K562 (cell line): ENCODE data around the gene WDR93. TPM values are rescaled to one million over a fixed set of nuclear protein-coding genes. Genes with fewer than 3 reads are reported as not detected.

Experiments used
- ATAC-seq: fragments of 200-7000 bp; cut with Tn5 transposase; 3 replicates; pipeline ENCODE4 v1.9.1; 2020; ENCODE audit warnings: moderate library complexity
- BruUV-seq: library from RNA; stranded (reverse); fragments of 400-500 nt; replicated peaks from 2 replicates; lab custom pipeline; 2021; lab: Mats Ljungman, UMichigan
- CTCF ChIA-PET: fragments of 300-600 bp; formaldehyde crosslinking; extraction: SDS; loops from one replicate; lab custom pipeline; 2021; ENCODE audit warnings: low intra/inter-chr PET ratio; lab: Yijun Ruan, JAX
- POLR2A ChIA-PET: fragments of 300-600, 350-650 bp; sonication (Branson Sonifier 250); formaldehyde crosslinking; extraction: SDS; loops from one replicate; lab custom pipeline; 2021; ENCODE audit warnings: antibody characterized with exemption, inconsistent platforms; lab: Yijun Ruan, JAX
- DNase-seq, 4 experiments: peaks; one replicate each; pipeline versions ENCODE4 v3.0.0 to v3.0.0-alpha.2; 2011 to 2018; ENCODE audit warnings: low spot score in 3 of 4, mixed read lengths in 3 of 4; ENCODE audit errors: extremely low read depth in 1 of 4
- FAIRE-seq: peaks from 2 replicates; lab custom pipeline; 2011; peaks lifted over from hg19 to GRCh38; lab: Jason Lieb, UNC
- H2AFZ ChIP-seq: 2 replicates; pipeline ENCODE4 v1.6.0; 2011; ENCODE audit warnings: low read depth, low read length, control low read depth, inconsistent platforms
- H3K27ac ChIP-seq: fragments of 200-600 bp; 3 replicates; pipeline ENCODE4 v1.8.0; 2011; ENCODE audit warnings: low read depth, mild to moderate bottlenecking, control low read depth, inconsistent platforms, low read length, moderate library complexity, mixed read lengths; ENCODE audit errors: extremely low read depth
- H3K27me3 ChIP-seq, 2 experiments: fragments of 300-600 bp in 1 of 2; 2 replicates in 1 of 2; 3 replicates in 1 of 2; pipeline versions ENCODE4 v1.6.0 to v1.8.0; 2011; ENCODE audit warnings: inconsistent platforms in 2 of 2, low read length in 2 of 2, mild to moderate bottlenecking in 1 of 2, mixed read lengths in 1 of 2, moderate library complexity in 1 of 2; ENCODE audit not compliant: control insufficient read depth in 2 of 2, insufficient read depth in 2 of 2
- H3K36me3 ChIP-seq: fragments of 300-600 bp; 3 replicates; pipeline ENCODE4 v1.8.0; 2011; ENCODE audit warnings: mild to moderate bottlenecking, low read length, inconsistent platforms; ENCODE audit not compliant: control insufficient read depth, insufficient read depth
- H3K4me1 ChIP-seq, 2 experiments: fragments of 200-600 bp in 1 of 2; replicated peaks in 1 of 2; 2 replicates in 1 of 2; 3 replicates in 1 of 2; pipeline versions ENCODE4 v1.5.1 to v1.8.0; 2011; ENCODE audit warnings: inconsistent platforms in 2 of 2, low read length in 2 of 2, mild to moderate bottlenecking in 1 of 2, mixed read lengths in 1 of 2, moderate library complexity in 1 of 2; ENCODE audit not compliant: control insufficient read depth in 2 of 2, insufficient read depth in 2 of 2
- H3K4me2 ChIP-seq: 2 replicates; pipeline ENCODE4 v1.6.1; 2011; ENCODE audit warnings: low read length, control low read depth, inconsistent platforms, mixed read lengths; ENCODE audit not compliant: insufficient read depth
- H3K4me3 ChIP-seq: fragments of 200-600 bp; sonication (generic), shearing (Covaris generic); 2 replicates; pipeline ENCODE4 v1.5.1; 2016; ENCODE audit warnings: control low read depth, inconsistent platforms
- H3K79me2 ChIP-seq: fragments of 200-600 bp; 3 replicates; pipeline ENCODE4 v1.8.0; 2011; ENCODE audit warnings: low read length, inconsistent platforms; ENCODE audit not compliant: control insufficient read depth, insufficient read depth
- H3K9ac ChIP-seq, 2 experiments: 2 replicates each; pipeline versions ENCODE4 v1.6.0 to v1.6.1; 2011; ENCODE audit warnings: low read depth in 2 of 2, low read length in 2 of 2, control low read depth in 1 of 2, inconsistent platforms in 1 of 2, mild to moderate bottlenecking in 1 of 2, mixed read lengths in 1 of 2; ENCODE audit not compliant: insufficient read depth in 1 of 2
- H3K9me1 ChIP-seq: one replicate; pipeline ENCODE4 v1.6.0; 2011; ENCODE audit warnings: inconsistent platforms, mild to moderate bottlenecking, low read length, moderate library complexity; ENCODE audit not compliant: control insufficient read depth, insufficient read depth
- H3K9me3 ChIP-seq: replicated peaks from 2 replicates; pipeline ENCODE4 v1.5.1; 2011; ENCODE audit warnings: low read depth, low read length, inconsistent platforms; ENCODE audit not compliant: control insufficient read depth, insufficient read depth
- H4K20me1 ChIP-seq: replicated peaks from 2 replicates; pipeline ENCODE4 v1.6.1; 2011; ENCODE audit warnings: low read length, inconsistent platforms, mixed read lengths; ENCODE audit not compliant: control insufficient read depth, insufficient read depth
- CBX2 ChIP-seq: fragments of 200-600 bp; sonication (generic); IDR thresholded peaks from one replicate; pipeline ENCODE4 v1.6.1; 2012; ENCODE audit warnings: mild to moderate bottlenecking, low read length, inconsistent platforms; ENCODE audit not compliant: insufficient read depth, poor library complexity, severe bottlenecking
- ZKSCAN1 ChIP-seq: fragments of 150-350 bp; IDR thresholded peaks from 2 replicates; pipeline ENCODE4 v1.6.1; 2016; ENCODE audit warnings: low read depth, low read length
- WGBS: fragments of 100-300 bp; shearing (Covaris generic); methylation state at CpG from one replicate; pipeline ENCODE4 v1.1.6; 2016; ENCODE audit warnings: low coverage, mixed read lengths; ENCODE audit not compliant: insufficient coverage; ENCODE audit errors: missing lambda C conversion rate; 5-methylcytosine and 5-hydroxymethylcytosine counted together
- in situ Hi-C: fragments of 300-500 bp; cut with MboI; formaldehyde crosslinking; loops from 4 replicates; pipeline ENCODE4 v1.15.0; 2018; ENCODE audit warnings: inconsistent platforms, mixed read lengths
- intact Hi-C: fragments of 100-400 bp; cut with micrococcal nuclease; formaldehyde crosslinking; loops from 2 replicates; pipeline ENCODE4 v1.14.2; 2022
- polyA plus RNA-seq, 8 experiments: library from polyadenylated mRNA; depleted of rRNA in 4 of 8; stranded (reverse) in 5 of 8; unstranded in 3 of 8; fragments of >200 nt; fragmentation: Nextera tagmentation in 2 of 8; fragmentation: Illumina TruSeq in 1 of 8; extraction: Ambion mirVana in 2 of 8; extraction: Trizol in 1 of 8; gene quantifications; 2 replicates each; pipeline versions ENCODE4 v1.2.1 to v1.2.3, GENCODE V29; 2011 to 2014; ENCODE audit warnings: inconsistent platforms in 1 of 8, missing spikeins in 1 of 8
- total RNA-seq, 7 experiments: library from RNA; depleted of rRNA in 6 of 7; stranded (reverse); fragments of >200 nt in 6 of 7; fragmentation: Illumina TruSeq in 2 of 7; extraction: Trizol in 2 of 7; gene quantifications; 2 replicates each; pipeline versions ENCODE4 v1.2.1 to v1.2.3, GENCODE V29; 2011 to 2021; ENCODE audit warnings: low replicate concordance in 1 of 7
- TF ChIP-seq, protein P1 (sequence below), 2 experiments: fragments of 450-650 bp in 1 of 2; sonication (generic) in 1 of 2; formaldehyde crosslinking in 1 of 2; IDR thresholded peaks in 1 of 2; conservative IDR thresholded peaks in 1 of 2; 2 replicates each; pipeline versions ENCODE4 v1.6.1 to v1.8.1; 2016 to 2023; ENCODE audit warnings: mild to moderate bottlenecking in 2 of 2, moderate library complexity in 2 of 2, inconsistent platforms in 1 of 2, missing genetic modification reagents in 1 of 2
- TF ChIP-seq, protein P2 (sequence below): fragments of 450-650 bp; formaldehyde crosslinking; IDR thresholded peaks from 2 replicates; pipeline ENCODE4 v1.4.0; 2022; ENCODE audit warnings: mild to moderate bottlenecking, moderate library complexity

WDR93 gene
- total and polyA plus RNA-seq, 9 of the 15 experiments (the other 6 are each of a cell fraction or from before 2014, with no cell fraction given), result not detected

DNA sequence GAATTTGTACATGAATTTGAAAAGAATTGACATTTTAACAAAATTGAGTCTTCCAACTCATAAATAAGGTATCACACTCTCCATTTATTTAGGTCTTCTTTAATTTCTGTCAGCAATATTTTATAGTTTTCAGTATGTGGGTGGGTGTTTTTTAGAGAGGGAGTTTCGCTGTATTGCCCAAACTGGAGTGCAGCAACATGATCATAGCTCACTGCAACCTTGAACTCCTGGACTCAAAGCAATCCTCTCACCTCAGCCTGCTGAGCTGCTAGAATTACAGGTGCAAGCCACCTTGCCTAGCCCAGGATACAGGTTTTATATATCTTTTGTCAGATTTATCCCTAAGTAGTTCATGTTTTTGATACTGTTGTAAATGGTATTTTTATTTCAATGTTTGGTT lies 4.6 kb downstream of the WDR93 start:
- no peak for TF ChIP-seq ZKSCAN1
- TF ChIP-seq CBX2, result peak; percentile 54
- Histone ChIP-seq H4K20me1 (no peaks in the 10 kb centered on the region), H3K4me3 (no peak overlapping the region), H3K9me1 (no peaks in the 10 kb centered on the region), H3K27ac (no peak overlapping the region), H3K9me3 (no peaks in the 10 kb centered on the region), H3K79me2 (no peaks in the 10 kb centered on the region), H3K9ac (no peak overlapping the region), H3K36me3 (no peaks in the 10 kb centered on the region), H2AFZ (no peak overlapping the region), H3K4me2 (no peak overlapping the region), H3K27me3 (peaks cover 14 to 19% of the 10 kb centered on the region in 2 experiments; a peak in 4 of 5 replicates), H3K4me1 (peaks cover 0 to 7% of the 10 kb centered on the region in 2 experiments; a peak in 3 of 5 replicates)
- in situ Hi-C loops (no loop called here), intact Hi-C loops (no loop called here)
- FAIRE-seq, result no peak
- POLR2A ChIA-PET, result interaction anchor here (0.6 kb wide), 1 partner anchor 1744 kb away, joined by 3 read pairs; no protein-coding TSS in a partner anchor
- 0% methylated on average over 1 of the region's 1 CpG for WGBS
- ATAC-seq, result no peak
- no peak for DNase-seq
- CTCF ChIA-PET, result no interaction called here
- BruUV-seq, result no TSS peak

DNA sequence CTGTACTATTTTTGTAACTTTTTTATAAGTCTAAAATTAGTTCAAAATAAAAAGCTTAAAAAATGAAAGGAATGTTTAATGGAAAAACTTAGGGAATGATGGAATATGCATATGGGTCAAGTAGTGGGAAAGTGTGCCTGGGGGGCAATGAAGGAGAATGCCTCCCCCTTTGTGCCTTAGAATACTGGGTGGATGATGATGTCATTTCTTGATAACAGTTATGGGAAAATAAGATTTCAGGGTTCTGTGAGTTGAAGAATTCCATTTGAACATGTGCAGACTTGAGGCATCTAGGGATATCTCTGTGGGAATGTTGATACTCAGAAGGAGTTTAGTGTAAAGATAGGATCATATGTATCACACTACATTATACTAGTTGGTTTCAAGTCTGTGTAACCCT lies 13.8 kb downstream of the WDR93 start:
- DNase-seq, result no peak
- Histone ChIP-seq H3K9me3 (no peaks in the 10 kb centered on the region), H3K4me3 (no peak overlapping the region), H3K9me1 (no peaks in the 10 kb centered on the region), H3K27me3 (peaks cover 17 to 28% of the 10 kb centered on the region in 2 experiments; a peak in 4 of 5 replicates), H3K79me2 (no peaks in the 10 kb centered on the region)
- BruUV-seq, result no TSS peak
- TF ChIP-seq, protein P1, sequence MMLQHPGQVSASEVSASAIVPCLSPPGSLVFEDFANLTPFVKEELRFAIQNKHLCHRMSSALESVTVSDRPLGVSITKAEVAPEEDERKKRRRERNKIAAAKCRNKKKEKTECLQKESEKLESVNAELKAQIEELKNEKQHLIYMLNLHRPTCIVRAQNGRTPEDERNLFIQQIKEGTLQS (IDR thresholded peaks at IDR 0.05), result peak; percentile 38
- TF ChIP-seq, protein P1 (CRISPR knock-in tag; conservative IDR thresholded peaks at IDR 0.05), result no peak
- TF ChIP-seq, protein P2, sequence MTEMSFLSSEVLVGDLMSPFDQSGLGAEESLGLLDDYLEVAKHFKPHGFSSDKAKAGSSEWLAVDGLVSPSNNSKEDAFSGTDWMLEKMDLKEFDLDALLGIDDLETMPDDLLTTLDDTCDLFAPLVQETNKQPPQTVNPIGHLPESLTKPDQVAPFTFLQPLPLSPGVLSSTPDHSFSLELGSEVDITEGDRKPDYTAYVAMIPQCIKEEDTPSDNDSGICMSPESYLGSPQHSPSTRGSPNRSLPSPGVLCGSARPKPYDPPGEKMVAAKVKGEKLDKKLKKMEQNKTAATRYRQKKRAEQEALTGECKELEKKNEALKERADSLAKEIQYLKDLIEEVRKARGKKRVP, result no peak
- TF ChIP-seq, all 486 proteins: peak for 1
- no peaks in the 10 kb centered on the region for H3K36me3 ChIP-seq
- H3K9ac ChIP-seq, result no peak overlapping the region
- in situ Hi-C loops, result no loop called here
- H4K20me1 ChIP-seq, result no peaks in the 10 kb centered on the region
- POLR2A ChIA-PET, result no interaction called here
- no peaks in the 10 kb centered on the region for H3K4me1 ChIP-seq
- no peak overlapping the region for H2AFZ ChIP-seq
- H3K4me2 ChIP-seq, result no peak overlapping the region
- no peak overlapping the region for H3K27ac ChIP-seq
- no peak for FAIRE-seq
- intact Hi-C loops, result no loop called here
- CTCF ChIA-PET, result no interaction called here
- no peak for ATAC-seq
